ENCODE data around the gene LPIN3.

Gene LPIN3

GRCh38 chr20:41362748-41363140 is 22.1 kb downstream of the LPIN3 start:
- no peak for DNase-seq (ENCODE audit: low spot score)
- TF ChIP-seq, protein P1, sequence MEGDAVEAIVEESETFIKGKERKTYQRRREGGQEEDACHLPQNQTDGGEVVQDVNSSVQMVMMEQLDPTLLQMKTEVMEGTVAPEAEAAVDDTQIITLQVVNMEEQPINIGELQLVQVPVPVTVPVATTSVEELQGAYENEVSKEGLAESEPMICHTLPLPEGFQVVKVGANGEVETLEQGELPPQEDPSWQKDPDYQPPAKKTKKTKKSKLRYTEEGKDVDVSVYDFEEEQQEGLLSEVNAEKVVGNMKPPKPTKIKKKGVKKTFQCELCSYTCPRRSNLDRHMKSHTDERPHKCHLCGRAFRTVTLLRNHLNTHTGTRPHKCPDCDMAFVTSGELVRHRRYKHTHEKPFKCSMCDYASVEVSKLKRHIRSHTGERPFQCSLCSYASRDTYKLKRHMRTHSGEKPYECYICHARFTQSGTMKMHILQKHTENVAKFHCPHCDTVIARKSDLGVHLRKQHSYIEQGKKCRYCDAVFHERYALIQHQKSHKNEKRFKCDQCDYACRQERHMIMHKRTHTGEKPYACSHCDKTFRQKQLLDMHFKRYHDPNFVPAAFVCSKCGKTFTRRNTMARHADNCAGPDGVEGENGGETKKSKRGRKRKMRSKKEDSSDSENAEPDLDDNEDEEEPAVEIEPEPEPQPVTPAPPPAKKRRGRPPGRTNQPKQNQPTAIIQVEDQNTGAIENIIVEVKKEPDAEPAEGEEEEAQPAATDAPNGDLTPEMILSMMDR (IDR thresholded peaks at IDR 0.05; ENCODE audit: extremely low read depth, missing control alignments): no peak

- DNase-seq (ENCODE audit: low spot score): no peak
- TF ChIP-seq, protein P1 (IDR thresholded peaks at IDR 0.05; ENCODE audit: extremely low read depth, missing control alignments): no peak
Measured at GRCh38 chr20:41363601-41364000, 23.0 kb downstream of the LPIN3 start.

DNA sequence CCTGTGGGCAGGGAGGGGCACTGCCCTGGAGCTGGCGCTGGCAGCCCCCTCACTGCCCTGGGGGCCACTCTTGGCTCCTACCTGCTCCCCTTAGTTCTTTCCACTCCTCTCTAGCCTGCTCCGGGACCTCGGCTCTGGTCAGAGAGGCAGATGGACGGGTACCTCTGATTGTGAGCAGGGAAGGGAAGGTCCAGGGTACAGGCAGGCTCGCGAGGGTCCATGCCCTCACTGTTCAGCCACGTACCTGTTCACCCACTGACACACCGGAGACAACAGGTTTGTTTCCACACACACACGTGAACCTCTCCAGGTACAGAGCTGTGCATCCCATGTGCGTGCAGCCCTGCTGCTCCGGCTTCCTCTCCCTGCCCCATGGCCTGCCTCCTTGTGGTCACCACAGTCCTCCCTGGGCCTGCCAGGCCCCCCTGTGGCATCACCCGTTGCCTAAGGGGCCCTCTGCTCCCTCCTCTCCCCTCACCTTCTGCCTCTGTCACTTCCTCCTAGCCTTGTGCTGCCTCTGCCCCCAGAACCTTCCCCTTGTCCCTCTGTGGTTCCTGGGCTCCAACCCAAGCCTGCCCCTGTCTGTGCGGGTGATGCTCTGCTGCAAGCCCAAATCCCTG is 23.7 kb downstream of the LPIN3 start:
- TF ChIP-seq, protein P1 (IDR thresholded peaks at IDR 0.05; ENCODE audit: extremely low read depth, missing control alignments): no peak
- DNase-seq (ENCODE audit: low spot score): no peak

- no peak for DNase-seq (ENCODE audit: low spot score)
- TF ChIP-seq, protein P1 (IDR thresholded peaks at IDR 0.05; ENCODE audit: extremely low read depth, missing control alignments): no peak
Measured at GRCh38 chr20:41364967-41365765, 24.5 kb downstream of the LPIN3 start.

GRCh38 chr20:41365777-41366545 is 25.3 kb downstream of the LPIN3 start:
- no peak for DNase-seq (ENCODE audit: low spot score)
- TF ChIP-seq, protein P1 (IDR thresholded peaks at IDR 0.05; ENCODE audit: extremely low read depth, missing control alignments): no peak

GRCh38 chr20:41366546-41367392 is 26.1 kb downstream of the LPIN3 start, which contains the start of gene EMILIN3:
Gene EMILIN3, minus strand, starts transcription at chr20:41366818. Its CDS starts 184 bp downstream, at chr20:41366634.
- no peak for DNase-seq (ENCODE audit: low spot score)
- TF ChIP-seq, protein P1 (IDR thresholded peaks at IDR 0.05; ENCODE audit: extremely low read depth, missing control alignments): no peak
